NCI-H1436 (cell line): ENCODE data around the gene MEF2B.
"Not testable (repeated sequence)": the region's sequence is repeated elsewhere in the genome, so short reads cannot be mapped to it uniquely, and the experiment has no call there.

Experiments
- DNase-seq: peaks from one replicate; lab custom pipeline; 2025; lab: John Stamatoyannopoulos, UW

MEF2B gene

DNA sequence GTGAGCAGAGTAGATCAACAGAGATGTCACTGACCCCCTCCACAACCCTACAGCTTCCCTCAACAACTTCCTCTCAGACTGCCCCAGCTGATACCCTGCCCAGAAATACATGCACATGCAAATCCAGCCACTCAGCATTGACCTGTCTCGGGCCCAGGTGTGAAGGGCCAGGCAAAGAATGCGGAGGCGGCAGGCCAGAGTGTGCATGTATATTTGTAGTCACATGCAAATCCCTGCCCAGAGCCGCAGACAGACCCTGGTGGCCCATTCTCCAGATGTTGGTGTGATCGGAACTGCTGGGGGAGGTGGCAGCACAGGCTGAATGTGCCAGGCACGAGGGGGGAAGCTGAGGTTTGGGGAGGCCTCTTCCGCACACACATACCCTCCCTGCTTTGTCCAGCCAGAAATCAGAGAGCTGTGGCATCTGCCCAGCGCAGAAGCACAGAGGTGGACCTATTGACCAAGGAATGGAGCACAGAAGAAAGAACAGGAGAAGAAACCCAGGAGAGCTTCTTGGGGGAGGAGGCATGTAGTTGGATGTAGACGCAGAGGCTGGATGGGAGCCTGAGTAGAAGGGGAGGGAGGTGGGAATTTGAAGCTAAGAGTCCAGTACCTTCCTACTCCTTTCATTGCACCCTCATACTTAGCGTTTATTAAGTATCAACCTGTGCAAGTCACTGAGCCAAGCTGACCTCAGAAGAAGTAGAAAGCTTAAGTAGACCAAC lies 14.4 kb downstream of the MEF2B start:
- DNase-seq = no peak

DNA sequence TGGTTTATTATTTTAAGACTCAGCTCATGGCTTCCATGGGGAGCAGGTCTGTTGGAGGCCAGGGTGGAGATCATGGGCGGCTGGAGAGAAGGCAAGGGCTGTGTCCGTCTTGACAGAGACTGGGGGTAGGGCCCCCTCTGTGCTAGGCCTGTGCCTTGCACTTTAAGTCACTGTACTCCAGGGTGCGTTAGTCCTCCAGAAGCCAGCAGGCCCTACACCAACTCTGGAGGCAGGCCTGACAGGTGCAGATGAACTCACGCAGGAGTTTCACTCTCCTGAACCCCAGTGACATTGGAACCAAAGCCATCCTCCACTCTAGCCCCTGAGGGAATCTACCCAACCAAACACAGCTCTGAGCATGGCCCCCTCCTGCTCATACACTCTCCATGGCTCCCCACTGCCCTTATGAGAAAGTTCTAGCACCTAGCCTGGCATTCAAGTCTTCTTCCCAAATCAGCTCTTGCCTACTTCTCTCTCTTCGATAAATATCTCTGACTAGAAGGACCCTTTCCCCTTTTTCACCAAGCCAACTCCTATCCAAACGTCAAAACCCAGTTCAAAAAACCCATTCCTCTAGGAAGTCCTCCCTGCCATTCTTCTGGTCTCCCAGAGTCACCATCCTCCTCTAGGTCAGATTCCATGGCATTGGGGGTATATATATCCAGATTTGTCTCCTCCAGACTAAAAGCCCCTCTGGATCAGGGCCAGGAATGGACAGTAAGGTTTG lies 15.1 kb downstream of the MEF2B start:
- no peak for DNase-seq

DNA sequence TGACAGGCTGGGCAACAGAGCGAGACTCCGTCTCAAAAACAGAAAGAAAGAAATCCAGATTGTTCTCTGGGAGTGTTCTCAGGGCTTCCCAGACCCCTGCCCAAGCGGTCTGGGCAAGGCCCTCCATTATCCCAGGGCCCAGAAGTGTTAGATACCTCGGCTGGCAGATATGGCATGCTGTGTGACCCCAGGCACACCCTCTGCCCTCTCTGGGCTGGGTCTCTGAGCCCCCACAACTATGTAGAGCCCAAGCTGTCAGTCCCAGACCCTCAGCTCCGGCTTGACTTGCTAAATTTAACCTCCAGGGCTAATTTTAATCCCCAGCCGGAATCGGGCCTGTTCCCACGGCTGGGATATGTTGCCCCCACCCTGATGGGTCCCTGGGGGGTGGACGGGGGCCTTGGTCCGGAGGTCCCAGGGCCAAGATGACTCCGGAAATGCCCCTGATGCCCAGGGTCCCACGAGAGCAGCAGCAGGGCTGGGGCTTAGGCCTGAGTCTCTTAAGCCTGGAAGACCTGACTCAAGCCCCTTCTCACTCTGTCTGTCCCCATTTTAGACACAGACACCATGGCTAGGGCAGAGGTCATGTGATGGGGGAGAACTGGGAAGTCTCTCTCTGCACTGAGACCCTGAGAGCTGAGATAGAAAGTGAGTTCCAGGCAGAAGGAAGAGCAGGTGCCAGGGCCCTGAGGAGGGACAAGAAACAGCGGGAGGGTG lies 17.2 kb downstream of the MEF2B start:
- DNase-seq = no peak

DNA sequence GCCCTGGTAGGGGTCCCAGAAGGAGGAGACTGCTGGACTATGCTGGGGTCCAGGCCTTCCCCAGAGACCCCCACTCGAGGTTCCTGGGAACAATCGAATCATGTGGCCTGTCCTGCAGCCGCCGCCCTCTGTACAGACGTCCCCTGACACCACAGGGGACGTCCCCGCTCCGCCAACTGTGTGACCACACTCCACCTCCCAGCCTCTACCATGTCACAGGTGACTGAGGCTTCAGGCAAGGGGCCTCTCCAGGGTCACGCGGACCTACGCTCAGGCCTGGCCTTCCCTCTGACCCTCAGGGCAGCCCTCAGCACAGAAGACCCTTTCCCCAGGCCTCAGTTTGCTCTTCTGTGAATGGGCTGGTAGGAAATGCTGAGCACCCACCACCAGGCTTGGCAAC lies 18.6 kb downstream of the MEF2B start:
- no peak for DNase-seq

DNA sequence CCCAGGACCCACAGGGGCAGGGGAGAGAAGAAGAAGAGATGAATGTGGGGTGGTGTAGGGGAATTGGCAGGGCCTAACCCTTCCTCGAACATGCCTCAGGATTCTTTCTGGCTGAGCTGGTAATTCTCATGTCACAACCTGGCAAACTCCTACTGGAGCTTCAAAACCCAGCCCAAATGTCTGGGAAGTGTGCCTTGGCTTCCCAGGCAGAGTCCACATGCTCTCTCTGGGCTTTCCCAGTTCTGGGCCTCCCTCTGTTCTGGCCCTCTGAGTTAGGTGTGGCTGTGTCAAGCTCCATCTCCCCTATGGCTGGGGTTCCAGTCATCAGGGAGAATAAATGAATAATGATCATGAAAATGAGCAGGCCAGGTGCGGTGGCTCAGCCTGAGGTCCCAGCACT lies 20.6 kb downstream of the MEF2B start:
- DNase-seq = no peak

DNA sequence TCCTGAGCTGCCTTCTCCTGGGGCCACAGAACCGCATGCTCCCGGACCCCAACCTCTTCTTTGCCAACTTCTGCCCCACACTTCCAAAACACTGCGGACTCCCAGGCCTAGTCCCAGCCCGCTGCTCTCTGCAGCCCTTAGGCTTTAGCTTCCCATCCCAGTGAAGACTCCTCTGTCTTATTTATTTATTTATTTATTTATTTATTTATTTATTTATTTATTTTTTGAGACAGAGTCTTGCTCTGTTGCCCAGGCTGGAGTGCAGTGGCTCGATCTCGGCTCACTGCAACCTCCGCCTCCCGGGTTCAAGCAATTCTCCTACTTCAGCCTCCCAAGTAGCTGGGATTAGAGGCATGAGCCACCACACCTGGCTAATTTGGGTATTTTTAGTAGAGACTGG lies 21.6 kb downstream of the MEF2B start:
- DNase-seq = not testable (repeated sequence)

DNA sequence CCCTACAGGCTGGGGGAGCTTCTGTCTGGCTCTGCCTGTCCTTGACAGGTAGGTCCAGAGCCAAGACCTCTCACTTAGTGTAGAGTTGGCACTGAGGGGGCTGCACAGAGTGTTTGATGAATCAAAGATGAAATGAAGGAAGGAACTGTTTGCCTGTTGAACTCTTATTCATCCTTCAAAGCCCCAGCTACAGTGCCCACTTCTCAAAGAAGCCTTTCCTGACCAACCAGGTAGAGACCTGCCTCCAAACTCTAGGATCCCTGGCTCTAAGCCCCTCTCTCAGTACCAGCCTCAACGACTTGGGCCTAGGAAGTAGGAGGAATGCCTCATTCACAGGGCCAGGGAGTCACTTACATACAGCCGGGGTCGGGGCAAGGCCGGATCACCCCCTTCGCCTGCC lies 22.7 kb downstream of the MEF2B start:
- DNase-seq = no peak

DNA sequence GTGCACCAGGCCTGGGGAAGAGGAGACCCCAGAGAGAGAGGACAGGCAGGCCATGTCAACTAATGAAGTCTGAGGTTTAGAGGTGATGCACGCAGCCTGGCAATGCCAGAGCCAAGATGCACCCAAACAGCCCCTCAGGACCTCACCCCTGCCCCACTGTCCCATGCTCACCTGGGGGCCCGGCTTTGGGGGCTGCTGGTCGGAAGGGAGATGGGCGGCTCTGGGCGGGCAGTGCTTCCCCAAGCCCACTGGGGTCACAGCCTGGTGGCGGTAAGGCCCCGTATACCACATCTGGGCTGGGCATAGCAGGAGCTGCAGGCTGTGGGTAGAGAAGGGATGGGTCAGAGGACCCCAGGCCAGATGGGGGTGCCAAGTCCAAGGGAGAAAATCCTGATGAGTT lies 23.2 kb downstream of the MEF2B start:
- no peak for DNase-seq

DNA sequence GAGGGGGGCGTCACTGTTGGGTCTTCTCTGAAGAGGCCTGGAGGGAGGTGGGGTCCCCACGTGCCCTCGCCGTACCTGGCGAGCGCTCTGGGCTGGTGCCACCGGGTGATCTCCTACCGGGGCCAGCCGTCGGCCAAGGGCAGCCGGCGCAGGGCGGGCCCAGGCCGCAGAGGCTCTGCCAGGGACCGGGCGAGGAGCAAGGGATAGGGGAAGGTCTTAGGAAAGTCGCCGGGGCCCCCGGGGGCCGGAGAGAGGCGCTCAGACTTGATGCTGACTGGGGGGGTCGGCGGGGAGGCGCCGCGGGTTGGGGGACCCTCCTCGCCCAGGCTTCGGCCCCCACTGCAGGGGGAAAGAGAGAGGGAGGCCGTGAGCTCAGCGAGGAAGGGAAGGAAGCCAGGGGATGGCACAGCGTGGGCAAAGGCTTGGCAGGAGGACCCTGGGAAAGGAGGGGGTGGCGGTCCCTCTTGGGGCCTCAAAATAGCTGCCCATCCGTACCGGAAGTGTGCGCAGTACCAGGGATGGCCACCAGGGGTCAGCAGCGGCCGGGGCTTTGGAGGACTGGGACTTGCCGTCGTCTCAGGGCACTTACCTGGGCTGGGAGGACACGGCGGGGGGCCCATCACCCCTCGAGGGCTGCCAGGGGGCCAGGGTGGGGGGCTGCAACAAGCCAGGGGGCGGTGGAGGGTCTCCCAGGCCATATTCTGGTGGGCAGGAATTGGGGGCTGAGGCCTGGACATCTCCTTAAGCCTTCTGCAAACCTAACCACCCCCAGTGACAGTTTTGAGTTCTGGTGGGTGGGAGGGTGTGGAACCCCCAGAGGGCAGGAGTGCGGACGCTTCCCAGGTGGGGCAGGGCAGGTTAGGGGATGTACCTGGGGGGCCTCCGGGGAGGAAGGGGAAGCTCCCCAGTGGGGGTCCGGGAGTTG lies 24.1 kb downstream of the MEF2B start:
- DNase-seq = peak; percentile 40

DNA sequence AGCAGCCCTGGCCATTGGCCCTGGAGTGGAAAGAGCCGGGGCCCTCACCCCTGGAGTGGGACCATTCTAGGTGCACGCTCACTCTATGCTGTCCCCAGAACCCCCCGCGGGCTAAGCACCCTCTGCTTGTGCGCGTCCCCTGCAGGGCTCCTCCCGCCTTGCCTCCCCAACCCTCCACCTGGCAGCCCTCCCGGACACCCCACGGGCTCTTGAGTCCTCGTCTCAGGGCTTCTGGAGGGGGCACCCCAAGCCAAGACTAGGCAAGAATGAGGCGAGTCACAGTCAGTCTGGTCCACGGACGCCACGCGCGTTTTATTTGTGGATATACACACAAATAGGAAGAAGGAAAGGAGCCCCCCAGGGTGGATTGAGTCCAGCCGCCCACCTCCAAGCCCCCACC lies 24.8 kb downstream of the MEF2B start:
- DNase-seq = no peak

DNA sequence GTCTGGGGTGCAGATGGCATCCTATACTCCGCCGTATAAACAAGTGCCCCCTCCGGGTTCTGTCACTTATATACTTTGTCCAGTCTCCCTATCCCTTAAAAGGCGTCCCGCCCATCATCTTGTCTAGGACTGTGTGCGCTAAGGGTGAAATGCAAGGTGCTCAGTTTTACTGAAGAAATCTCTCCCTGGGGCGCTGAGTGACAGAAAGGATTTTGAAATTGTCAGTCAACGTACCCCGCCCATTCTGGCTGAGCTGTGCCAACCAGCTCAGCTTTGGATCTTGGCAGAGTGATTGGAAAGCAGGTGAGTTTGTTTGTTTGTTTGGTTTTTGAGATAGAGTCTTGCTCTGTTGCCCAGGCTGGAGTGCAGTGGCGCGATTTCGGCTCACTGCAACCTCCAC lies 27.7 kb downstream of the MEF2B start:
- no peak for DNase-seq

DNA sequence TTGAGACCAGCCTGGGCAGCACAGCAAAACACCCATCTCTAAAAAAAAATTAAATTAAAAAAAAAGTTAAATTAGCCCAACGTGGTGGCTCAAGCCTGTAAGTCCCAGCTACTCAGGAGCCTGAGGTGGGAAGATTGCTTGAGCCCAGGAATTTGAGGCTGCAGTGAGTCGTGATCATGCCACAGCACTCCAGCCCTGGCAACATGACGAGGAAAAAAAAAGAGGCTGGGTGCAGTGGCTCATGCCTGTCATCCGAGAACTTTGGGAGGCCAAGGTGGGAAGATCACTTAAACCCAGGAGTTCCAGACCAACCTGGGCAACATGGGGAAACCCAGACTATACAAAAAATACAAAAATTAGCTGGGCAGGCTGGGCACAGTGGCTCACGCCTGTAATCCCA lies 29.6 kb downstream of the MEF2B start:
- no peak for DNase-seq

DNA sequence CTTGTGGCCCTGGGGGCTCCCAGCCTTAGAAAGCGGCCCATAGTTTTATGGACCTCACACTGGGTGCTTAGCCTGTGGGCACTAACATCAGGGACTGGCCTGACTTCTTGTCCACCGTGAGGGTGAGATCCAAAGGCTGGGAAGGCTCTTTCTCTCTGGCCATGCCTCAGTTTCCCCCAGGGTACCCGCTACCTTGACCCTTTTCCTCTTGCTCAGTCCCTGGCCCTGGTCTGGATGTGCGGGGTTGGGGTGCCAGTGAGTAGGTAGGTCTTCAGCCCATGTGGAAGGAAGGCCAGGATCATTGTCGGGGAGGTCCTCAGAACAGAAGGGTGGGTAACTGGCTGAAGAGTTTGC lies 30.2 kb downstream of the MEF2B start:
- DNase-seq = no peak

DNA sequence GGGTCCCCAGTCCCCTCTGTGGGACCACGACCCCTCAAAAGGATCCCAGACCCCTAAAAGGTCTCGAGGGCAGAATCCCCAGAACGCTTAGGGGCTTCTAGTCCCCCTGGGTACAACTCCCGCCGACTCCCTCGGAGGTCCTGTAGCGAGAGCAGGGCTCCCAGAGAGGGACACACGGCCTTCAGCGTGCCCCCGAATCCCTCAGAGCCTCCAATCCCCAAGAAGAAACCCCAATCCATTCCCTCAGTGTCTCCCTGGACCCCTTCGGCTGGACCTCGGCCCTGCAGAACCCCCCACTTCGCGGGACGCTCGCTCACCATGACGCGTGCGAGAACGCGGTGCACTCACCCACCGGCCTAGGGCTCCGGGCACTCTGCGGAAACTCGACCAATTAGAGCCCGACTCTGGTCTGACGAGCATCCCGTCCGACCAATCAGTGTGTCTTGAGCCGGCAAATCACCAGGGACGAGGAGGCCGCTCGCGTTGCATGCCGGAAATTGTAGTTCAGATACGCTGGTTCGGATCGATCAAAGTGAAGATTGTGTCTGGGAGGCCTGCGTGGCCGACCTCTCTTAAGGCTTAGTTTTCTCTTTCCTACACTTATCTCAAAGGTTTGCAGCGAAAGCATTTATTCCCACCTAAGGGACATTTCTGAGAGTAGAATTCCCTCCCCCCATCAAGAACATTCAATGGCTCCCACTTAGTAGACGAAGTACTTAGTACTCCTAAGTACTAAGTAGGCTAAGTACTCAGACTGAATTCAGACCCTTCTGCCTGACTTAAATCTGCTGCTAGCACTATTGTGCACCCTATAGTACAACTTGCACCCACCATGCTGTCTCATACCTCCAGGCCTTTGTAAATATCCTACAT lies 31.7 kb downstream of the MEF2B start, which contains the start of gene TMEM161A:
Gene TMEM161A, minus strand, starts transcription at position 370 of the 873 bp plus-strand sequence. Its CDS starts 50 bp downstream, at position 320.
- DNase-seq = peak; percentile 95

DNA sequence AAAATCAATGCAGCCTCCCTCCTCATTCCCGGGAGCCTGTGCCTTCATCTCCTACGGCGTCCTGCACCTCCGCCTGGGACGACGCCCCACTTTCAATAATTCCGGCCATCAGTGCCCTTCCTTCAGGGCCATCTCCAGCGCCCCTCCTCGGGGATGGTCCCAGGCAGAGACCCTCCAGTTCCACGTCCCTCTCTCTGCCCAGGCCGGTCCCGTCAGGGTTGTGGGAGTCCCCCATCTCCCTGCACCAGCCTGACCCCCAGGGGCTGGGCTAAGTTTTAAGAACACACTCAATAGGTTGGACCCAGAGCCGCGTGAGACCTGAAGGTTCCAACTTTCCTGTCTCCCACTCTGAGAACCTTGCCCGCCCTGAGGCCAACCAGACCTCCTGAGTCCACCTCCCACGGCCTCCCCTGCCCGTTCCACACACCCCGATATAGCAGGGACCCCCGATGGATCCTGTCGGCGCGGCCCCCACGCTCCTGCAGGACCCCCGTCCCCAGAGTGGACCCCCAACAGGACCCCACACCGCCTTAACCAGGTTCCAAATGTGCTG lies 32.4 kb downstream of the MEF2B start:
- no peak for DNase-seq

DNA sequence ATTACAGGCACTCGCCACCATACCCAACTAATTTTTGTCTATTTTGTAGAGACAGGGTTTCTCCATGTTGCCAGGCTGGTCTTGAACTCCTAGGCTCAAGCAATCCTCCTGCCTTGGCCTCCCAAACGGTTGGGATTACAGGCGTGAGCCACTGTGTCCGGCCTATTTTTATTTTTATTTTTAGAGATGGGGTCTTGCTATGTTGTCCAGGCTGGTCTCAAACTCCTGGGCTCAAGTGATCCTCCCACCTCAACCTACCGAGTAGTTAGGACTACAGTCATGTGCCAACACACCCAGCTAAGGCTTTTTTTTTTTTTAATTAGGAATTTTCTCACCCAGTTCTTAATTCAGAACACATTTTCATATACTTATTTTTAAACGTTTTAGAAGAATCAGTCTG lies 34.4 kb downstream of the MEF2B start:
- DNase-seq = not testable (repeated sequence)

DNA sequence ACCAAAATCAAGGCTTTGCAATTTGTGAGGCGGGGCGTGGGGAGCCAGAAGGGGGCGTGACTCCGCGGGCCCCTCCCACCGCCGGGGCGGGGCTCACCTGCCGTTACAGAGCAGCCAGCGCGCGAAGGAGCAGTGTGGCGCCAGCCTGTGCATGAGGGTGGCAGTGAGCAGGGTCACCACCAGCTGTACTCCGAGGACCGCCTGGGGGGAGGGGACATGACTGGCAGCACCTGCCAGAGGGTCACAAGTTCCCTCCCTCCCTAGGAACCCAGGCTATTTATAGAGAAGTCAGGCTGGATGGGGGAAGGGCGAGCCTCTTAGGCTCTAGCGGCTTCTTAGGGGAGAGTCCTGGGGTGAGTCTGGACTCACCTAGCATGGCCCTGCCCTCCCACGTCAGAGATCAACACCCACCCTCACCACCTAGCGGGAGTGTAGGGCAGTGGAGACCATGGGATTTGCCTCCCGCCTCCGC lies 35.3 kb downstream of the MEF2B start:
- DNase-seq = no peak

DNA sequence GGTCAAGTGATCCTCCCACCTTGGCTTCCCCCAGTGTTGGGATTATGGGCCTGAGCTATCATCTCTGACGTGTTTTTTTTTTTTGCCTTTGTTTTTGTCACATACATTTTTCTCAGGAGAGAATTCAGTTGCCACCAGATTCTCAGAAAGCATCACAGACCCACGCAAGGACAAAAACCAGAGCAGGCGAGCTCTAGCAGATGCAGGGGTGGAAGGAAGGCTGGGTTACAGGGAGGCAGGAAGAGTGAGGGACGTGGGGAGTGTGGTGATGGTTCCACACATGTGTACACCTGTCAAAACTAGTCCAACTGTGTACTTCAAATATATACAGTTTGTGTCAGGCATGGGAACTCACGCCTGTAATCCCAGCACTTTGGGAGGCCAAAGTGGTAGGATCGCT lies 36.1 kb downstream of the MEF2B start:
- no peak for DNase-seq

DNA sequence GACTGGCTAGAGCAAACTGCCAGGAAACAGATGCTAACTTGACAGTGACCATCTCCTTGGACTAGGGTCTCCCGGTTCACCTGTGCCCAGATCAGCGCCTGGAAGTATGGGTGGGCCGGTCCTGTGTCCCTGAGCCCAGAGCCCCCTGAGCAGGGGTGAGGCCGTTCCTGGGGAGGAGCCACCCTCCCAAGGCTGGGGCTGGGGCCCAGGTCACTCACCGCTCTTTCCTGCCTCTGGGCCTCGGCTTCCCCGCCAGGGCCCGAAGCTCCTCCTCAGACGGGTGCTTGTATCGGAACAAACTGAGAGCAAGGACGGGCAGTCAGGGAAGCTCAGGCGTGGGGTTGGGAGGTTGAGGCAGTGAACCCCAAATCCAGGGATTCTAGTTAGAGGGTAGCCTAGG lies 37.2 kb downstream of the MEF2B start:
- DNase-seq = no peak

DNA sequence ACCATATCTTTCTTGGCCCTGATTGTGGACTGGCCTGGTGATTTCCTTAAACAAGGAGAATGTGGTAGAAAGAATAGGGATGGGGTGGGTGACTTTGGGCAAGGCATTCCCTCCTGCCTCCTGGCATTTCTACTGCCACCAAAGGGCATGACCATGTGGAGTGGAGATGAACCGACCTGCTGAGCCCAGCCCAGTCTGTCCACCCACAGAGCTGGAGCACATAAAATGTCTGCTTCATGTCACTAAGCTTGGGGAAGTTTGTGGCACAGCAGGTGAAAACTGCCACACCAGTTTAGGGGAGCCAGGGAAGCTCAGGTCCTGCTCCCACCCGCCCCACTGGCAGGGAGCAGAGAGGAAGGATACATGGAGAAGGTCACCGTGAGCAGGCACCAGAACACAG lies 38.1 kb downstream of the MEF2B start:
- DNase-seq = no peak

DNA sequence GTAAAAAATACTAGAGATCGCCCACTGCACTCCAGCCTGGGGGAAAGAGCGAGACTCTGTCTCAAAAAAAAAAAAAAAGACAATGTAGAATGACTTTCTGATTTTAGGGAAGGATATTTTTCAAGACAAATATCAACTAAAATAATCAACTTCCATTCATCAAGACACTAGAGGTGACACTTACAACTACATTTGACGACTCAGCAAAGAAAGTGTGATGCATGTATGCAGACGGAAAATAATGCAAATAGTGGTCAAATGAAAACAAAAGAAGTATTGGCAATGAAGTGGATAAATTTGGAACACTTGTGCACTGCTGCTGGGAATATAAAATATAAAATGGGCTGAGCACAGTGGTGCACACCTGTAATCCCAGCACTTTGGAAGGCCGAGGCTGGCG lies 44.0 kb downstream of the MEF2B start:
- no peak for DNase-seq
